Ishikawa (cell line): ENCODE results near the gene BPIFB3.

Experiments used
- CEBPB ChIP-seq: IDR thresholded peaks from 2 replicates; pipeline ENCODE4 v1.6.1; 2012
- CREB1 ChIP-seq: IDR thresholded peaks from 2 replicates; pipeline ENCODE4 v1.6.1; 2012; ENCODE audit warnings: low read depth
- EGR1 ChIP-seq: IDR thresholded peaks from 2 replicates; pipeline ENCODE4 v1.6.1; 2012
- EP300 ChIP-seq: IDR thresholded peaks from 2 replicates; pipeline ENCODE4 v1.6.1; 2012; ENCODE audit warnings: borderline replicate concordance
- FOXM1 ChIP-seq: IDR thresholded peaks from 2 replicates; pipeline ENCODE4 v1.6.1; 2012; ENCODE audit warnings: low read depth, borderline replicate concordance
- NFIC ChIP-seq: IDR thresholded peaks from 2 replicates; pipeline ENCODE4 v1.6.1; 2012
- RAD21 ChIP-seq: IDR thresholded peaks from 2 replicates; pipeline ENCODE4 v1.6.1; 2012; ENCODE audit warnings: low read depth
- TAF1 ChIP-seq: IDR thresholded peaks from 2 replicates; pipeline ENCODE4 v1.6.1; 2012; ENCODE audit warnings: low read depth, mild to moderate bottlenecking
- TCF12 ChIP-seq: IDR thresholded peaks from 2 replicates; pipeline ENCODE4 v1.6.1; 2012; ENCODE audit warnings: low read depth
- TEAD4 ChIP-seq: IDR thresholded peaks from 2 replicates; pipeline ENCODE4 v1.6.1; 2012
- YY1 ChIP-seq: IDR thresholded peaks from 2 replicates; pipeline ENCODE4 v1.6.1; 2012; ENCODE audit warnings: low read depth
- ZBTB7A ChIP-seq: IDR thresholded peaks from 2 replicates; pipeline ENCODE4 v1.6.1; 2012; ENCODE audit warnings: low read depth
- TF ChIP-seq, protein P1 (sequence below): IDR thresholded peaks from 2 replicates; pipeline ENCODE4 v1.6.1; 2012; ENCODE audit warnings: low read depth, mild to moderate bottlenecking
- TF ChIP-seq, protein P2 (sequence below): IDR thresholded peaks from 2 replicates; pipeline ENCODE4 v1.6.1; 2012
- TF ChIP-seq, protein P3 (sequence below): IDR thresholded peaks from 2 replicates; pipeline ENCODE4 v1.6.1; 2012

Gene BPIFB3

DNA sequence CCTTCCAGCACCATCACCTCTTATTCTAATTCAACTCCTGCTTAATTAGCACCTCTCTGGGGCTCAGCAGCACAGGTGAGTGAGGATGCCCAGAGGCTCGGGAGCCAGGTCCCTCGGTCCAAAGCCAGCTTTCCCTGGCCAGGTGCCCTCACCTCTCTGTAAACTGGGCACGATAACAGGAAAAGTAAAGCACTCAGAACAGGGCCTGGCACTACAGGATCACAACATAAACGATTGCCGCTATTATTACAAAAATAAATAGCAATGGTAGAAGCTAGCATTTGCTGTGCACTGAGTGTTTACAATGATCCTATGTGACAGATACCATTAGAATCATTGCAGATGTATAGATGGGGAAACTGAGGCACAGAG is 43.6 kb upstream of the BPIFB3 start:
- no peak for TF ChIP-seq ZBTB7A
- TF ChIP-seq, protein P1, sequence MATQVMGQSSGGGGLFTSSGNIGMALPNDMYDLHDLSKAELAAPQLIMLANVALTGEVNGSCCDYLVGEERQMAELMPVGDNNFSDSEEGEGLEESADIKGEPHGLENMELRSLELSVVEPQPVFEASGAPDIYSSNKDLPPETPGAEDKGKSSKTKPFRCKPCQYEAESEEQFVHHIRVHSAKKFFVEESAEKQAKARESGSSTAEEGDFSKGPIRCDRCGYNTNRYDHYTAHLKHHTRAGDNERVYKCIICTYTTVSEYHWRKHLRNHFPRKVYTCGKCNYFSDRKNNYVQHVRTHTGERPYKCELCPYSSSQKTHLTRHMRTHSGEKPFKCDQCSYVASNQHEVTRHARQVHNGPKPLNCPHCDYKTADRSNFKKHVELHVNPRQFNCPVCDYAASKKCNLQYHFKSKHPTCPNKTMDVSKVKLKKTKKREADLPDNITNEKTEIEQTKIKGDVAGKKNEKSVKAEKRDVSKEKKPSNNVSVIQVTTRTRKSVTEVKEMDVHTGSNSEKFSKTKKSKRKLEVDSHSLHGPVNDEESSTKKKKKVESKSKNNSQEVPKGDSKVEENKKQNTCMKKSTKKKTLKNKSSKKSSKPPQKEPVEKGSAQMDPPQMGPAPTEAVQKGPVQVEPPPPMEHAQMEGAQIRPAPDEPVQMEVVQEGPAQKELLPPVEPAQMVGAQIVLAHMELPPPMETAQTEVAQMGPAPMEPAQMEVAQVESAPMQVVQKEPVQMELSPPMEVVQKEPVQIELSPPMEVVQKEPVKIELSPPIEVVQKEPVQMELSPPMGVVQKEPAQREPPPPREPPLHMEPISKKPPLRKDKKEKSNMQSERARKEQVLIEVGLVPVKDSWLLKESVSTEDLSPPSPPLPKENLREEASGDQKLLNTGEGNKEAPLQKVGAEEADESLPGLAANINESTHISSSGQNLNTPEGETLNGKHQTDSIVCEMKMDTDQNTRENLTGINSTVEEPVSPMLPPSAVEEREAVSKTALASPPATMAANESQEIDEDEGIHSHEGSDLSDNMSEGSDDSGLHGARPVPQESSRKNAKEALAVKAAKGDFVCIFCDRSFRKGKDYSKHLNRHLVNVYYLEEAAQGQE, result no peak
- no peak for TF ChIP-seq RAD21
- TF ChIP-seq NFIC, result no peak
- no peak for TF ChIP-seq CEBPB
- TF ChIP-seq TAF1, result no peak
- TF ChIP-seq EP300, result no peak
- TF ChIP-seq YY1, result no peak
- TF ChIP-seq, protein P2, sequence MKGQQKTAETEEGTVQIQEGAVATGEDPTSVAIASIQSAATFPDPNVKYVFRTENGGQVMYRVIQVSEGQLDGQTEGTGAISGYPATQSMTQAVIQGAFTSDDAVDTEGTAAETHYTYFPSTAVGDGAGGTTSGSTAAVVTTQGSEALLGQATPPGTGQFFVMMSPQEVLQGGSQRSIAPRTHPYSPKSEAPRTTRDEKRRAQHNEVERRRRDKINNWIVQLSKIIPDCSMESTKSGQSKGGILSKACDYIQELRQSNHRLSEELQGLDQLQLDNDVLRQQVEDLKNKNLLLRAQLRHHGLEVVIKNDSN, result no peak
- no peak for TF ChIP-seq CREB1
- no peak for TF ChIP-seq TCF12

DNA sequence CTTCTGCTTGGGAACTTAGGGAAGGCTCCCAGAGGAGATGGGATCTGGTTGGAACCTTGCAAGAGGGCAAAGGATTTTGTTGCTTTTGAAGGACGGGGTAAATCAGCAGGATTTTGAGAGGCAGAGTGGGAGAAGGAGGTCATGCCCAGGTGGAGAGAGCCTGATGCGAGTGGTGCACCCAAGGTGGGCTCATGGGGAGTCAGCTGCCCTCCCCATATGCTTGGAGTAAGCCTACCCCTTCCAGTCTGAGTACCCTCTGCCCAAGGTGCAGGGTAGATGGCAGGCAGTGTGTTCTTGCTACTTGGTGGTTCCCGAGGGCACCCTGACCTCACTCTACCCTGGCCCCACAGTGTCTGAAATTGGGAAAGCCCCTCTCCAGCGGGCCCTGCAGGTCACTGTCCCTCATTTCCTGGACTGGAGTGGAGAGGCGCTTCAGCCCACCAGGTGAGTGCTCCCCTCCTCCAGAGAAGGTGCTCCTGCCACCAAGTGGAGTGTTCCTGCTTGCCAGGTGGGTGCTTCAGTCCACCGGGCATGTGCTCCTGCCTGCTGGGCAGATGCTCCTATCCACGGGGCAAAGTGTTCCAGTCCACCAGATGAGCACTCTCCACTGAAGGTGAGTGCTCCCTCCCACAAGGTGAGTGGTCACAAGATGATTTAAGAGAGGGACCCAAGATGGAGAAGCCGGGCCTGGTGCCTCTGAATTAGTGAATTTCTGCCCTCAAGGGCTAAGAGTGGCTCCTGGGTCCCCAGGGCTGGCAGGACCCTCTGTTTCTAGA is 42.8 kb upstream of the BPIFB3 start:
- no peak for TF ChIP-seq CEBPB
- TF ChIP-seq TCF12, result no peak
- TF ChIP-seq TEAD4, result no peak
- TF ChIP-seq, protein P3, sequence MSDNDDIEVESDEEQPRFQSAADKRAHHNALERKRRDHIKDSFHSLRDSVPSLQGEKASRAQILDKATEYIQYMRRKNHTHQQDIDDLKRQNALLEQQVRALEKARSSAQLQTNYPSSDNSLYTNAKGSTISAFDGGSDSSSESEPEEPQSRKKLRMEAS, result no peak
- TF ChIP-seq YY1, result no peak
- no peak for TF ChIP-seq EGR1
- TF ChIP-seq NFIC, result no peak
- TF ChIP-seq RAD21, result no peak
- no peak for TF ChIP-seq ZBTB7A

GRCh38 chr20:33012327-33013189 is 41.1 kb upstream of the BPIFB3 start:
- no peak for TF ChIP-seq TEAD4
- no peak for TF ChIP-seq EGR1
- TF ChIP-seq, protein P3, result no peak
- no peak for TF ChIP-seq CEBPB
- no peak for TF ChIP-seq FOXM1
- TF ChIP-seq NFIC, result no peak
- no peak for TF ChIP-seq ZBTB7A
- TF ChIP-seq, protein P1, result no peak
- no peak for TF ChIP-seq RAD21
- TF ChIP-seq, protein P2, result no peak
- no peak for TF ChIP-seq CREB1
- TF ChIP-seq YY1, result no peak
- no peak for TF ChIP-seq TCF12
- no peak for TF ChIP-seq EP300
- no peak for TF ChIP-seq TAF1

- TF ChIP-seq NFIC (no peak), EGR1 (no peak), TEAD4 (no peak), CREB1 (no peak)
Measured at GRCh38 chr20:33013701-33014326, 39.9 kb upstream of the BPIFB3 start.

DNA sequence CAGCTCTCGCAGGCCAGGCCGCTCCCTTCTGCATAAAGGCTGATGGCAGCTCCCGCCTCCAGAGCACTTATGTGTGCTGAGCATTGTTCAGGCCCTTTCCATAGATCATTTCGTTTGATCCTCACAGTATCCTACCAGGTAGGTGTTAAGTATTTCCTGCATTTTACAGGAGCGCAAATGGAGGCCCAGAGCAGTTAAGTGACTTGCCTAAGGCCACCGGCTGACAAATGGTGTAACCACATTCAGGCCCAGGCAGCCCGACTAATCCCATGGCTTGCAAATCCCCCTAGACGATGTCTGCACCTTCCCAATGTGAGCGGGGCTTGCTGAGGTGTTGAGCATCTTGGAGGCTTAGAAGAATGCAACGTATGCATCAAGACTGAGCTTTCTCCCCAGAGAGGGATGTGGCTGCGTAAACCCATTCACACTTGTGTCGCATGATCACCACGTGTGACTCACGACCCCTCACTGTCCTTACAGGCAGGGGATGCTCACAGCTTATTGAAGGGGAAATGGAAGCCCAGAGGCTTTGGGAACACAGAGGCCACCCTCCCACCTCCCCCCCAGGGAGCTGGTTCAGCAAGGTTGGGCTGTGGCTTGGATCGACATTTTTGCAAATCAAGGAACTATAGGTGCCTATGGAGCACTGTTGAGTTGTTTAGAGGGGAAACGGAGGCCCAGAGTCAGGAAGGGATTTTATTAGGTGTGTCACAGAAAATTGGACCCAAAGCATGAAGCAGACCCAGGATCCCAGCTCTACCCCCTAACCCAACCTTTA is 39.2 kb upstream of the BPIFB3 start:
- TF ChIP-seq EP300 (no peak), EGR1 (no peak), TCF12 (no peak), CREB1 (no peak), YY1 (no peak), RAD21 (no peak), CEBPB (no peak), NFIC (no peak)
- TF ChIP-seq, protein P3, result no peak
- TF ChIP-seq, protein P2, result no peak
- TF ChIP-seq, protein P1, result no peak
